GM12872 (cell line): Measurements from ENCODE around the gene CSF1R.

Experiments used
- TF ChIP-seq, protein P1 (sequence below): IDR thresholded peaks from 3 replicates; pipeline ENCODE4 v1.5.1; 2011; ENCODE audit warnings: low read depth, mild to moderate bottlenecking, low read length, moderate library complexity; ENCODE audit not compliant: insufficient read depth

Gene CSF1R

GRCh38 chr5:150059623-150060022 lies 26.7 kb downstream of the CSF1R start:
- TF ChIP-seq, protein P1, sequence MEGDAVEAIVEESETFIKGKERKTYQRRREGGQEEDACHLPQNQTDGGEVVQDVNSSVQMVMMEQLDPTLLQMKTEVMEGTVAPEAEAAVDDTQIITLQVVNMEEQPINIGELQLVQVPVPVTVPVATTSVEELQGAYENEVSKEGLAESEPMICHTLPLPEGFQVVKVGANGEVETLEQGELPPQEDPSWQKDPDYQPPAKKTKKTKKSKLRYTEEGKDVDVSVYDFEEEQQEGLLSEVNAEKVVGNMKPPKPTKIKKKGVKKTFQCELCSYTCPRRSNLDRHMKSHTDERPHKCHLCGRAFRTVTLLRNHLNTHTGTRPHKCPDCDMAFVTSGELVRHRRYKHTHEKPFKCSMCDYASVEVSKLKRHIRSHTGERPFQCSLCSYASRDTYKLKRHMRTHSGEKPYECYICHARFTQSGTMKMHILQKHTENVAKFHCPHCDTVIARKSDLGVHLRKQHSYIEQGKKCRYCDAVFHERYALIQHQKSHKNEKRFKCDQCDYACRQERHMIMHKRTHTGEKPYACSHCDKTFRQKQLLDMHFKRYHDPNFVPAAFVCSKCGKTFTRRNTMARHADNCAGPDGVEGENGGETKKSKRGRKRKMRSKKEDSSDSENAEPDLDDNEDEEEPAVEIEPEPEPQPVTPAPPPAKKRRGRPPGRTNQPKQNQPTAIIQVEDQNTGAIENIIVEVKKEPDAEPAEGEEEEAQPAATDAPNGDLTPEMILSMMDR = no peak

DNA sequence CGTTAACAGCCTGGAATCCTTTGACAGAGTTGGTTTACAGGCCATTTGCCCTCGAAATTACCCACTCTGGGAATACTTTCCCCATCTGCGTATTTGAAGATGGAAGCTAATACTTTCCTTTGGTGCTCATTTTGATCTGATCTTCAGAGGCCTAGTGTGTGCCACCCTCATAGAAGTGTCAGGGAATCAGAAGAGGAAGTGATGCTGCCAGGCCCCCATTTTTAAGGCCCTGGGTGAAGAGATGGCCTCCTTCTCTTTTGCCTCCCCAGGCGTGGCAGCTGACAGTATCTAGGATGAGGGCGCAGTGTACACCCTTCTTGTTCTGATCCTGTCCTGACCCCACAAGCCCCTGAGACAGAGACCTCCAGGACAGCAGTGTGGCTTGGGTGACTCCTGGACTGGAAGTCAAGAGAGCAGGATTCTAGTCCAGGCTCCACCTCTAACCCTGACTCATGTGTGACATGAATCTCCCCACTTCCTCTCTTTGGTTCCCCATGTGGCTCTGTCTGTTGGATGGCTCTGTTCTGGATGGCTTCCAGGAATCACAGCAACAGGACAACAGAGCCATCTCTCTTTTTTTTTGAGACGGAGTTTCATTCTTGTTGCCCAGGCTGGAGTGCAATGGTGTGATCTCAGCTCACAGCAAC lies 27.8 kb downstream of the CSF1R start:
- TF ChIP-seq, protein P1 = no peak

DNA sequence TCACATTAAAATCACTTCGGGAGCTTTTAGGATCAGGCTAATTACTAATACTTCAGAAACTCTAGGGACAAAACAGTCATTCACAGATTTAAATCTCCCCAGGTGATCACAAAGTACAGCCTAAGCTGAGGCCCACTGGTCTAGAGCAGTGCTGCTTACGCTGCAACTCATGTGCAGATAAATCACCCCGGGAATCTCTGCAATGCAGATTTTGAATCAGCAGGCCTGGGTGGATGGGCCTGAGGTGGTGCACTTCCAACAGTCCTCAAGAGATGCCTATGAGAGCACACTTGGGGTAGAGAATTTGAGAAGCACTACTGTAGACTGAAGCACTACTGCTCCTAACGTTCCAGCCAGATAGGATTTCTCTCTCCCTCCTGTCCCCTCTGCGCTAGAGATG lies 28.4 kb downstream of the CSF1R start:
- TF ChIP-seq, protein P1 = no peak

DNA sequence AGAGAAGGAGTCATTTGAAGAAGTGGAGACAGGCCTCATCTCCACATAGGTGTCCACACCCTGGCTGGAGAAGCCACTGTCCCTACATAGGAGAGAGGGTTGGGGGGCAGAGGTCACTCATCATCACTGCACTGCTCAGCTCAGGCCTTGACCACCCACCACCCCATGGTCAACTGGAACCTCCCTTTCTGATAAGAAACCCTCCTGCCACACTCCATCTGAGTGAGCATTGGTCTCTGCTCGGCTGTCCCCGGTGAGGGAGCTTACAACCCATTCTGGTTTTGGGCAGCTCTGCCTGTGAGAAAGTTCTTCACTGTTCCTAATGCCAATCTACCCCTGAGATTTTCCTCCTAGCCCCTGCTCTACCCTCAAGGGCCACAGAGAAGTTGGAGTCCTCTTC lies 28.8 kb downstream of the CSF1R start:
- TF ChIP-seq, protein P1 = no peak

- TF ChIP-seq, protein P1 = no peak
These were observed 29.3 kb downstream of the CSF1R start for GRCh38 chr5:150057052-150057451.

DNA sequence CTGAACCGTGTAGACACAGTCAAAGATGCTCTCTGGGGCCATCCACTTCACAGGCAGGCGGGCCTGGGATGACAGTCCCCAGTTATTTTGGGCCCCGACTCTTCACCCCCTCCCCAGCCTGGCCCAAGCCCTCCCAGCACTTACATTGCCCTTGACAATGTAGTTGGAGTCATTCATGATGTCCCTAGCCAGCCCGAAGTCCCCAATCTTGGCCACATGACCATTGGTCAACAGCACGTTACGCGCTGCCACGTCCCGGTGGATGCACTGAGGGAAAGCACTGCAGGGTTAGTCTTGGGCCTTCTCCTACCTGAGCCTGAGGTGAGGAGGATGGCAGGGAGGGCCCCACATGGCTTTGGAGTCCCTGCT lies 30.3 kb downstream of the CSF1R start:
- TF ChIP-seq, protein P1 = no peak

DNA sequence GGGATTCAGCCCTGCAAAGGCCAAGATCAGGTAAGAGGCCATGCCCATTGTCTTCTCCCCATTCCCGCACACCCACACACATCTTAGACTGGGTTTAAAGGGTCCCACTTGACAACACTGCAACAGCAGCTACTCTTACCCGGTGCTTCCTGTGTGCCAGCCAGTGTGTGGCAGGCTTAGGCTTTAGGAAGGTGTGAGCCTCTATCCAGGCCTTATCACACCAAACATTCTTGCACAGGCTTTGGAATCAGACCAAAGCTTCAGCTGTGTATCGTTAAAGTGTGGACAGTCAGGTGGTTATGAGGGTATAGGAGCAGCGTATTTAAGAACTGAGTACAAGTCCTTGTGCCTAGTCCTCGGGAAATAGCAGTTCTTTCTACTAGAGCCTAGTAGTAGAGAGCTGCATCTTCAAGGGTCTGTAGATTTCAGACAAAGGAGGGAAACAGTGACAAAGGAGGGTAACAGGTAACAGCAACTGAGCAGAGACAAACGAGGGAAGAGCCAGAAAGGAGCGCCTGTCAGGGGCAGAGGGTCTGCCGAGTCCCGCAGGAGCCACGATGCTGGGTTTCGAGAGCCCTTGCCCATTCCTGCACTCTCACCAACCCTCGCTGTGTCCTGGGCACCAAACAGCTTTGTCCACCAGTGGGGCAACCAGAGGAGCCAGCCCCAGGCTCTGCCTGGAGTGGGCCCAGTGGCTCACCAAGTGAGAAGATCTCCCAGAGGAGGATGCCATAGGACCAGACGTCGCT lies 30.9 kb downstream of the CSF1R start:
- TF ChIP-seq, protein P1 = no peak
